IPS-18a (cell line): Measurements from ENCODE around the gene CCRL2.

Source experiments
- H3K27ac ChIP-seq: one replicate; pipeline ENCODE4 v1.5.1; 2013; ENCODE audit warnings: low read length
- H3K27me3 ChIP-seq: one replicate; pipeline ENCODE4 v1.6.1; 2013; ENCODE audit warnings: mild to moderate bottlenecking, low read length; ENCODE audit not compliant: control insufficient read depth, insufficient read depth
- H3K36me3 ChIP-seq: one replicate; pipeline ENCODE4 v1.6.1; 2013; ENCODE audit warnings: low read depth, low read length; ENCODE audit not compliant: control insufficient read depth
- H3K4me1 ChIP-seq: one replicate; pipeline ENCODE4 v1.6.1; 2013; ENCODE audit warnings: low read depth, low read length; ENCODE audit not compliant: control insufficient read depth
- H3K4me3 ChIP-seq: one replicate; pipeline ENCODE4 v1.5.1; 2013; ENCODE audit warnings: low read length
- H3K9ac ChIP-seq: one replicate; pipeline ENCODE4 v1.6.1; 2013; ENCODE audit warnings: mild to moderate bottlenecking, low read length, moderate library complexity
- H3K9me3 ChIP-seq: one replicate; pipeline ENCODE4 v1.6.1; 2013; ENCODE audit warnings: low read depth, low read length; ENCODE audit not compliant: control insufficient read depth

CCRL2 gene

DNA sequence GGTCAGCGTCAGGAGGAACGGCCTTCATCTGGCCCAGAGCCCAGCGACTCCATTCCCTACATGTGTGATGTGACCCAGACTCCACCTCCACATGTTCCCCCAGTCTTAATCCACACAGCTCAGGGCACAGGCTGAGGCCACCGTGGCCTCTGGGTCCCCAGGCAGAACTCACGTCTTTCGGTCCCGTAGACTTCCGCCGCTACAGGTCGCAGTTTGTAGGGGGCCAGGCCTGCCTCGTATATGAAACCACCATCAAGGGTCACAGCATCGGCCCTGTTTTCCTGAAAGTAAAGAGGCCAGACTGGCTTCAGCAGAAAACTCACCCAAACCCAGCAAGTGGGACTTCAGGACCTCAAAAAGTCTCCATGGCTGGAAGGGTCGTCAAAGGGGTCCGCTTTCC is 49.1 kb downstream of the CCRL2 start:
- Histone ChIP-seq H3K4me1 (no peaks in the 10 kb centered on the region), H3K27ac (no peak overlapping the region), H3K9ac (no peak overlapping the region), H3K36me3 (no peaks in the 10 kb centered on the region), H3K4me3 (no peak overlapping the region), H3K27me3 (no peaks in the 10 kb centered on the region), H3K9me3 (no peaks in the 10 kb centered on the region)
